ENCODE data around the gene FER.

FER gene

DNA sequence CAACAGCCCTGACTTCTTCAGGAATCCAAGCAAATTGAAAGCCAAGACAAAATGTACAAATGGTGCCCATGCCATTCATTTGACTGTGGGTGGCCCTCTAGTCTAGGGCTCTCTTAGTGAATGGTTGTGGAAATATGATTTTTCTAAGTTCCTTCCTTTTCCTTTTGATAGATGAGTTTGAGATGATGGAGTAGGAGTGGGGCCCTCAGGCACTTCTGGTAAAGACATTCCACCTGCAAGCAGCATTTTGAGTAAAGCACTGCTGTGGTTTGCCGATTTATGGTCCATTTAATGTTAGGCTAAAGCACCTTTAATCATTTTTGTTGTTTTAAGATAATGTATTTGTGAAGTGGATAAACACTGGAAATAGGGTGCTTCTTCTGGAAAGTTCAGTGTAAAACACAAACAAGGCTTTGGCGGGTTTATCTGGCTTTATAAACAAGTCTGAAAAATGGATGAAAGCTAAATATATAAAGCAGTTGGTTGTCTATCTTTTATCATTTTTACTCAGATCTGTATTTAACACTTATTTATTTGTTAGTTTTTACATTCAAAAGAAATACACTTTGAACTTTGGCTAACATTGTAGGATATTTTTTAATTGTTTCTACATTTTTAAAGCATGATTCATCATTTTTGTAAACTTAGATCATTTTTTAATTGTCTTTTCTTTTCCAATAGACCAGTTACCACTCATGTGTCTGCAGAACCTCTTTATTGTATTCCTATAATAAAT, 448.6 kb downstream of the FER start:
- no peak for DNase-seq

DNA sequence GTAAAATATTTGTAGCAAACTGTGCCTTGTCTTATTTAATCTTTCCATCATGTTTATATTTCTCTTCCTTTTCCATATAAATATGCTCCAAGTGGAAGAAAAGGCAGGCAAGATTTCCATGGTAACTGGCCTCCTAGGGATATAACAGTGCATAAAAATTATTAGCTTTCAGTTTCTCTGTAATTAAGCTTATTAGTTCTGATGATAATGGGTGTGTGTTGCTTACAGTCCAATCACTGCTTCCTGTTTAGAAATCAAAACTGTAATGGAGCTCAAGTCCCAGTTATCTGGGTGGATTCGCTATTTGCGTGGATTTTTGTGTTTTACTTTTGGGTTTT, 449.1 kb downstream of the FER start:
- no peak for DNase-seq

DNA sequence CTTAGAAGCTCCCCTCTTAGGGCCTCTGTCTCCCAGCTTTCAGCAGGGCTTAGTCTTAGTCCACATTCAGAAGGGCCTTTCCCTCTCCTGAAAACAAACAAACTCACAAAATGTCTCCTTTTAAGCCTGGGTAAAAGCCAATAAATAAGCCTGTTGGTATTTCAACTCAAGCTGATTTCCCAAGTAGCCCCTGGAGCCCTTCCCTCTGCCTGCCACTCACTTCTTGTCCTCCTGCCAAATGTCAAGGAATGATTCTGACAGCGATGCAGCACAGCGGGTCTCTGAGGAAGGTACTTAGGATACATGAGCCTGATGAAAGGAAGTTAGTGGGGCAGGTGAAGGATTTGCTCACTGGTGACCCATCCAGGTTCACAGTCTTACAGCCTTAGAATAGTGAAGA, 451.6 kb downstream of the FER start:
- DNase-seq = no peak

DNA sequence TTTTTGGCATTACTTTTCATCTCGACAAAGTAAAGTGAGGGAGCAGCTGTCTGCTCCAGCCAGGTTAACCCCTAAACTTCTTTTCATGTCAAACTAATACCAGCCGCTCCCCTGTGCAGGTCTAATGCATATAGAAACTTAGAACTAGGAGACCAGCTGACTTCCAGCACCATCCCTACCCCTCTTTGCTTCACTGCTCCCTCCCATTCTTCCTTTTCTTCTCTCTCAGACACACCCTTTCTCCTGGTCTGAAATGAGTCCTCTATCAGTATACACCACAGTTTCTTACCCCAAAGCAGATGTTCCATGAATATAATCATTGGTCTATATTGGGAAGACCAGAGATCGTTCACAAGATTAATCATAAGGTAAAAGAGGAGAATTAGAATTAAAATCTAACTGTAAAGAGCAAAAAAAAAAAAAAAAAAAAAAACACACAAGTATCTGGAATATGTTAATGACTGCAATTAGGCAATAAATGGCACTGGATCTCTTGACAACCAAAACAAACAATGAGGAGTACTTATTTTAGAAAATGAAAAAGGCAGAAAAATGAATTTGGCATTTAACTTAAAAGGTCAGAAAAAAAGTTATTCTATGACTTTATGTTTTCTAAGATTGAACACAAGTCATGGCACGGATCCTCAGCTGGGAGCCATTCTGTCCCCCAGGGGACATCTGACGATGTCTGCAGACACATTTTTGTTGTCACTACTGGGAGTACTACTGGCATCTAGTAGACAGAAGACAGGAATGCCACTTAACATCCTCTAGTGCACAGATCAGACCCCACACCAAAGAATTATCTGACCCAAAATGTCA, 452.3 kb downstream of the FER start:
- DNase-seq = no peak

DNA sequence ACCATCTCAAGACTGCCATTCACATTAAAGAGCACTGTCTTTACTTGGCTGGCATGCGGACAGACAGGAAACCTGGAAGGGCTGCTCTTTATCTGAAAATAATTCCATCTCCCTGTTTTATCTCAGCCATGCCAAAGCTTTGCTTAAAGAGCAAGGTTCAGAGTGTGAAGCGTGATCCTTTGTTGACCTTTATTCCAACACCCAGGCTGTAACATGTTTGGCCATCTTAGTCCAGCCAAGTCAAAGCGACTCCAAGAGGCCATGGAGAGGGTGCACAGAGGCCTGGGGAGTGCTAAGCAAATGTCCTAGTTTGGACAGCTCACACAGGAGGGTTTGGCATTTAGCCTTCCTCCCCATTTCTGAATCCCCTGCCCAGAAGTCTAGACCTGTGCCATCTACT, 467.3 kb downstream of the FER start:
- no peak for DNase-seq

DNA sequence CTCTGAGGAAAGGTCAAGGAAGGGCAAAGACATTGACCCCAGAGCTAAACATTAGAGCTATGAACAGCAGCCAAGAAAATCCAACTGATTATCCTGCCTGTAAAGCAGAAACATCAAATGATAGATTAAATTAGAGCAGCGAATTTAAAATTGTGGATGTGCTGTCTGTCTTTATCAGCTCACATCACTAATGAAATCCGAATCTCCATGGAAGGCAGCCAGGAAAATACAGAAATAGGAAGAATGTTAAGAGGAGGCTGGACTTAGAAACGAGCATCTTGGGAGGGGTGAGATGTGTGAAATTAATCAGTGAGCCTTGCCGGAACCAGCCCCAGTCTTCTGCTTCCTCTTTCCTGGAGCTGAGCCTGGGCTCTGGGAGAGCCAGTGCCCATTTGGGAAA, 471.1 kb downstream of the FER start:
- no peak for DNase-seq

DNA sequence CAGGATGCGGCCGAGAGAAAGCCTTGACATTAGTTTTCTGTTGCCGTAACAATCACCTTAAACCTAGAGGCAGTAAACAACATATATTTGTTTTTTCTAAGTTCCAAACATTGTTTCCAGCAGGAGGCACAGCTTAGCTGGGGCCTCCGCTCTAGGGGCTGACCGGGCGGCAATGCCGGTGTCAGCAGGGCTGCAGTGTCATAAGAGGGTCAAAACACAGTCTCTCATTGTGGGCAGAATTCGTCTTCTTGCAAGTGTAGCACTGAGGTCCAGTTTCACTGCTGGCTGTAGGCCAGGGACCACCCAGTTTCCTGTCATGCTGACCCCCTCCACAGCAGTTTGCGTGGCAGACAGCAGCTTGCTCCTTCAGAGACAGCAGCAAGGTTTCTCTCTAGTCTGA, 475.8 kb downstream of the FER start:
- DNase-seq = no peak

DNA sequence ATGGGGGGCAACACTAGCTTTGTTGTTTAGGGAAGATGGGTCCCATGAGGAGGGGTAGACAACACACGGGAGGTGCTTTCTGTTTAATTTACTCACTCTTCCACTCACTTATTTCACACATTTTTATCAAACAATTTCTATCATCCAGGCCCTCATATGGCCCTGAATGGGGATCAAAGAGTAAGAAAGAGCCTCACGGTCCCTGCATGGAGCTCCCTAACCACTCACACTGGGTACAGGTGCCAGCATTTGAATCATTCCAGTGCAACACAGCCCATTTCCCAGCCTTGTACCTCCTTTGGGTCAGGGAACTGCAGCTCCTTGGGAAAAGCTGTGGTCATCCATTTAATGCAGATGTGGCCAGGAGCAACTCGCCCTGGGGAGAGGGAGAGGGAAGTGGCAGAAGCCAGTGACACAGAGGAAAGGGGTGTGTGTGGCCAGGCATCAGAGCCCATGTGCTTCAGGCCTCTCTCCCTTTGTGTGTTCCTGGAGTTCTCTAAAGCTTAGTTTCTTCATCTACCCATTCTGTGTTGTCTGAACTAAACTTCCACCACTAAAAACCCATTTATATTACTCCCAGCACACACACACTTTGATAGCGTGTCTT, 476.7 kb downstream of the FER start:
- no peak for DNase-seq

DNA sequence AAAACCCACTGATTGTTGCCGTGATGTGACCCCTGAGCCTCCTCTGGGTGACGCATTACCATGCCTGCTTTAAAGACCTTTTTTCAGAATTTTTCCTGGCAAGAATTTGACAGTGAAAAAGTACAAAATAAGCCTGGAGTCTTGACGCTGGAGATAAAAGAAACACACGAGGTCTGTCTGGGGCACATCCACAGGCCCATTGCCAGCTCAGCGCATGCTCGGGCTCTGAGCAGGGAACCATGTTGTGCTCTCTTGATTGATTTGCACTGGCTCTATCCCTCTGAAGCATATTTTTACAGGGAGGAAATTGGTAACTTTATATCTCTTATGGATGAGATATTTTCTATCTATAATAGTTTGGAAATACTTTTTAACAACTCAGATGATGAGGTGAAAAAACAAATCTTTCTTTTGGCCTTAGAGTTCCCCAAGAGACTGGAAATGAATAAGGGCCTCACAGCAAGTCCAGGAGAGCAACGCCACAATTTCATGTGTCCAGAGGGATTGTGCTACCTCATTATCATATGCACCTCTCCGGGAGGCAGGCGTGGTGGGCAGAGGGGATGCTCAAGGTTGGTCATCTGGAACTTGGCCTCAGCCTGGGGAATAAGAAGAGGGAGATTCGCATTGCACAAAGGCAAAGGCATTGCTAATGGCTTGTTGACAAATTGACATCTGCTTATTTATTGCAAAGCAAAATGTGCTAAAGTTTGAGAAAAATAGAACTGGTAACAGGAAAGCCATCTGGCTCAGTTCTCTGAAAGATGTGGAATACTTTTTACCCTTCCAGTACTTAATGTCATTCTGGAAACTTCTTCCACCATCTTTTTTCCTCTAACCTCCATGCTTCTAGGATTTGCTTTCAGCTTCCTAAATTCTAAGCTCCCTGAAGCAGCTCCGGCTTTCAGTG, 478.3 kb downstream of the FER start:
- no peak for DNase-seq

DNA sequence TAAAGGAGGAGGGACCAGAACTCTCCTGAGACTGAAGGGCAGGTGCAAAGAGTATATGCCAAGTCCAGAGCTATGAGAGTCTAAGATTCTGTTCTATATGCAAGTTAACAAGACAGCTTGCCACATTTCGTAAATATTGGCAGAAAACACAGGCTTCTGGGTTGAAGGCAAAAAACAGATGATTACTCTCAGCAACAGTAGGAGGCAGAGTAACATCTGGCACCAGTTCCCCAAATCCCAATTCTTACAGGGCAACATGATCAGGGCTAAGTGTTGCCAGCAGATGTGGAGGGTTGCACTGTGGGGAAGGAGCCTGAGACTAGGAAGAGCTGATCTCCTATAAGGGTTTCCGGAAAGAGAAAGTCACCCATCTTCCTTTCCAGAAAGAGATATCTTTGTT, 482.7 kb downstream of the FER start:
- no peak for DNase-seq

DNA sequence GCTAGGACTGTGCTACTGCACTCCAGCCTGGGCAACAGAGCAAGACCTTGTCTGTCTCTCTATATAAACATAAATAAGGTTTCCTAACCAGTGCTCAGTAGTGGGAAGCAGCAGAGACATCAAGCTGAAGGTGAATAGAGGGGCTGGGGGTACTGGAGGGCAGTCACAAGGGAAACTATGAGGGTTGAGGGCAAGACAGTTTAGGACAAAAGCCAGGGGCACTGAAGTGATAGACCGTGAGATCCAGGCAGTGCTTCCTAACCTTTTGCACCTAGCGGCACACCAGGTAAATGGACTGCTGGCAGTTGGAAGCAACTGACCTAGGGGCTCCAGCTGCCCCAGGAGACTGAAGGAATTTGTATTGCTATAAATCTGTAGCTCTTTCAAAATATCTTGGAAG, 483.6 kb downstream of the FER start:
- no peak for DNase-seq

DNA sequence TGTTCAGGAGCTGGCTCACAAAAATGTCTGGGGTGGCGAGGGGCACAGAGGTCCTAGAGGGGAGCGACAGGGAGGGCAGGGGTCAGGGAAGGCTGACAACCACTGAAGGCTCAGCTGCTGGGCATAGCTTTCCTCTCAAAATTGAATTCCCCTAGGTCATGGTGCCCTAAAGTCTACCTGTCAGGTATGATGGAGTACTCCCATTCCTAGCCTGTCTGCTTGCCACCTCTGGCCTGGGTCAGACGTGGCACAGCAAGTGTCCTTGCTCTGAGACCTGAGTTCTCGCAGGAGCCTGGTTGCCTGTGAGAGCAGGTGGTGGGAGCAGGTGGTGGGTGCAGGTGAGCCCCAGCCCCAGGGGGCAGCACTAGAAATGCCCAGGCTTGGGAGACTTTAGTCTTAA, 486.7 kb downstream of the FER start:
- no peak for DNase-seq

DNA sequence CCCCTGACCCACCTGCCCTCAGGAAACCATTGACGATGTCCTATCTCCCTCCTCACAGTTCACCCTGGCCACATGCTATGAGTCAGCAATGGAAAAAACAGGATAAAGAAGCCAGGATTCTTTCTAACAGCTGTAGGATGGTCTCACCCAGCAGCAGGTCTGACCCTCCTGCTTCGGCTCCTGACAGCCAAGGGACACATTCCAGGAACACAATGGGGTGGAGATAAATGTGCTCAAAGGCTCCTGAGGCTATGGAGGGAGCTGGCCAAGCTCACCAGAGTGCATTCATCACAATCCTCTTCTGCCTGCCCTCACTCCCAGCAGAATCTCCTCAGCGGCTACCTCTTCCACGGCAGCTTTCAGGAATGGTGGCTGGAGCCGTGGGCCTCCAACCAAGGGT, 491.8 kb downstream of the FER start:
- DNase-seq = no peak

DNA sequence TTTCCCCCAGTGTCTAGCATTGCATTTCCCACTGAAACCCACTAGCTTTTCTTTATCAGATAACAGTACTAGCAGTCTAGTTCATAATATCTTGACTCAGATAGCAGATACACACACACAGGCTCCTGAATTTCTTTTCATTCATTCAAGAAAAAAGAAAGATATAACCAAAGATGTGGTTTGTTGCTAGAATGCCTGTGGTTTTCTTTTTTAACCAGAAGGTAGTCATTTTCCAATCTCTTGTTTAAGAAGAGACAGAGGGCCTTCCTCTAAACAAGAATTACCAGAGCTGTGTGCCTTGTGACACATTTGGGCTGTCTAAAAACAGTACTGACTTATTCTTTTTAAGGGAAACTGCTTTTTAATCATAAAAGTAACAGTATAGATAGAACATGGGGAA, 494.8 kb downstream of the FER start:
- no peak for DNase-seq

DNA sequence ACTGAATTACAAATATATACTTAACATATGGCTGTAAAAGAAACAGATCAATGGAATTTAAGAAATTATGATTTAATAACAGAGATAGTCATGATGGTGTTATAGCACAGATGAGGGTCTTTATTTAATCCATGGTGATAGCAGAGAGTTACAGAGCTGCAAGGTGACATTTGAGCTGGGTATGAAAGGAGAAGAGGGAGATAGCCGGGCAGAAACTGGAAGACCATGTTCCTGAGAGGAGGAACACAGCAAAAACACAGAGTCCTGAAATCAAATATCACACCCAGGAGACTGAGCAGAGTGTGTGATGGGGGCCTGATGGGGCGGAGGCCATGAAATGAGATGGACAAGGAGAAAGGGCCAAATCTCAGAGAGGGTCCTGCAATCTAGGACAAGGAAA, 498.7 kb downstream of the FER start:
- no peak for DNase-seq
